Mesenchymal stem cell (in vitro differentiated cells and primary cell): ENCODE results near the gene ETF1.

ENCODE experiments used
- DNase-seq: peaks from one replicate; pipeline ENCODE4 v3.0.0-alpha.2; 2013
- H2AFZ ChIP-seq: one replicate; pipeline ENCODE4 v1.6.1; 2013; ENCODE audit warnings: low read depth, mild to moderate bottlenecking, control low read depth, inconsistent platforms, low read length, moderate library complexity
- H2AK5ac ChIP-seq: 2 replicates; pipeline ENCODE4 v1.6.1; 2013; ENCODE audit warnings: low read length, moderate library complexity, mild to moderate bottlenecking, inconsistent platforms; ENCODE audit not compliant: severe bottlenecking
- H2BK120ac ChIP-seq: one replicate; pipeline ENCODE4 v1.6.1; 2013; ENCODE audit warnings: low read depth, mild to moderate bottlenecking, inconsistent platforms, low read length, moderate library complexity
- H2BK12ac ChIP-seq, 2 experiments: one replicate each; pipeline ENCODE4 v1.6.1; 2013; ENCODE audit warnings: inconsistent platforms in 2 of 2, low read length in 2 of 2, mild to moderate bottlenecking in 2 of 2, moderate library complexity in 2 of 2, control low read depth in 1 of 2
- H2BK15ac ChIP-seq: one replicate; pipeline ENCODE4 v1.6.1; 2013; ENCODE audit warnings: mild to moderate bottlenecking, low read depth, inconsistent platforms; ENCODE audit not compliant: poor library complexity, severe bottlenecking
- H2BK5ac ChIP-seq: 2 replicates; pipeline ENCODE4 v1.6.1; 2013; ENCODE audit warnings: low read depth, mild to moderate bottlenecking, low read length, control low read depth, inconsistent platforms; ENCODE audit not compliant: poor library complexity, severe bottlenecking
- H3K14ac ChIP-seq, 2 experiments: one replicate each; pipeline ENCODE4 v1.6.1; 2013; ENCODE audit warnings: inconsistent platforms in 2 of 2, low read length in 2 of 2, control low read depth in 1 of 2, mild to moderate bottlenecking in 1 of 2, moderate library complexity in 1 of 2
- H3K18ac ChIP-seq, 2 experiments: one replicate each; pipeline ENCODE4 v1.6.1; 2013; ENCODE audit warnings: inconsistent platforms in 2 of 2, low read length in 2 of 2, control low read depth in 1 of 2, low read depth in 1 of 2, mild to moderate bottlenecking in 1 of 2
- H3K23ac ChIP-seq, 2 experiments: one replicate each; pipeline ENCODE4 v1.6.1; 2013; ENCODE audit warnings: inconsistent platforms in 2 of 2, low read length in 2 of 2, mild to moderate bottlenecking in 2 of 2, moderate library complexity in 2 of 2, control low read depth in 1 of 2
- H3K27ac ChIP-seq: 2 replicates; pipeline ENCODE4 v1.5.1; 2013; ENCODE audit warnings: mild to moderate bottlenecking, moderate library complexity, low read length, control low read depth, inconsistent platforms; ENCODE audit not compliant: poor library complexity, severe bottlenecking
- H3K27me3 ChIP-seq, 2 experiments: 2 replicates each; pipeline versions ENCODE4 v1.6.1 to v1.7.0; 2013; ENCODE audit warnings: low read length in 2 of 2, mild to moderate bottlenecking in 2 of 2, moderate library complexity in 2 of 2, control low read depth in 1 of 2, inconsistent platforms in 1 of 2; ENCODE audit not compliant: control insufficient read depth in 1 of 2, insufficient read depth in 1 of 2
- H3K36me3 ChIP-seq, 2 experiments: 2 replicates each; pipeline versions ENCODE4 v1.6.1 to v1.7.0; 2013; ENCODE audit warnings: low read length in 2 of 2, control low read depth in 1 of 2, inconsistent platforms in 1 of 2, low read depth in 1 of 2, mild to moderate bottlenecking in 1 of 2; ENCODE audit not compliant: insufficient read depth in 2 of 2, control insufficient read depth in 1 of 2
- H3K4ac ChIP-seq, 2 experiments: one replicate each; pipeline ENCODE4 v1.6.1; 2013; ENCODE audit warnings: inconsistent platforms in 2 of 2, low read length in 2 of 2, mild to moderate bottlenecking in 2 of 2, moderate library complexity in 2 of 2, control low read depth in 1 of 2, low read depth in 1 of 2
- H3K4me1 ChIP-seq: 2 replicates; pipeline ENCODE4 v1.6.1; 2013; ENCODE audit warnings: low read depth, low read length, control low read depth; ENCODE audit not compliant: control insufficient read depth, insufficient read depth
- H3K4me2 ChIP-seq: 2 replicates; pipeline ENCODE4 v1.6.1; 2013; ENCODE audit warnings: low read length, mild to moderate bottlenecking, inconsistent platforms; ENCODE audit not compliant: poor library complexity, severe bottlenecking
- H3K4me3 ChIP-seq, 2 experiments: 2 replicates each; pipeline versions ENCODE4 v1.5.1 to v1.7.0; 2013; ENCODE audit warnings: low read length in 2 of 2, mild to moderate bottlenecking in 2 of 2, control low read depth in 1 of 2, low read depth in 1 of 2; ENCODE audit not compliant: insufficient read depth in 1 of 2
- H3K79me1 ChIP-seq: replicated peaks from 2 replicates; pipeline ENCODE4 v1.6.1; 2013; ENCODE audit warnings: mild to moderate bottlenecking, control low read depth, low read length, inconsistent platforms; ENCODE audit not compliant: poor library complexity, severe bottlenecking
- H3K9ac ChIP-seq: 2 replicates; pipeline ENCODE4 v1.7.0; 2013; ENCODE audit warnings: mild to moderate bottlenecking, low read length, moderate library complexity
- H3K9me3 ChIP-seq: 2 replicates; pipeline ENCODE4 v1.7.0; 2013; ENCODE audit warnings: mild to moderate bottlenecking, low read length; ENCODE audit not compliant: control insufficient read depth
- H4K8ac ChIP-seq: one replicate; pipeline ENCODE4 v1.6.1; 2013; ENCODE audit warnings: inconsistent platforms, mild to moderate bottlenecking, low read length, moderate library complexity
- H4K91ac ChIP-seq: one replicate; pipeline ENCODE4 v1.6.1; 2013; ENCODE audit warnings: mild to moderate bottlenecking, low read length, inconsistent platforms
- WGBS: methylation state at CpG from one replicate; pipeline ENCODE4 v1.1.7; 2013; ENCODE audit warnings: mixed read lengths; 5-methylcytosine and 5-hydroxymethylcytosine counted together

Gene ETF1

DNA sequence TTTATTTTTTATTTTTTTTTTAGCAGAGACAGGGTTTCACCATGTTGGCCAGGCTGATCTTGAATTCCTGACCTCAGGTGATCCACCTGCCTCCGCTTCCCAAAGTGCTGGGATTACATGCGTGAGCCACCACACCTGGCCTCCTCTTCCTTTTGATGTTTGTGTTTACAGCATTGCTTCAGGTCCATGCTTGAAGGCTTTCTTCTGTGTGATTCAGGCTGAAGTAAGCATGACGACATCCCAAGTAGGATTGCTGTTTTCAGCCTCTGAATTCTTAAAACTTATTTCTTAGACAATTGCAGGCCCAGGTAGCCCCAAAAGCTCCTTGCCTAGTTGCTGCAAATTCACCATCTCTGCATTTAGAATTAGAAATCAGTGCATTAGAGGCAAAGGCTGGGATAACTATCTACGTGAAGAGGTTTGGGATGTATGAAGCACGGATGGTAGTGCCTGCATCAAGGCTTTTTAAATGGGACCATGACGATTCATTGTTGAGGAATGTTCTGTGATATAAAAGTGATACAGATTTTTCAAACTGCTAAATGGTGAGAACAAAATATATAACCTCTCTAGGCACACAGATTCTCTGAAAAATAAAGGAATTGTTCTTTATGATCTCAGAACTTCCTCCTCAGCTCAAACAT lies 3.0 kb upstream of the ETF1 start:
- peak overlapping the region; percentile 17 for H3K9ac ChIP-seq
- no peak overlapping the region for H3K23ac ChIP-seq
- no peak overlapping the region for H2BK5ac ChIP-seq
- DNase-seq, result peak; percentile 42
- H4K91ac ChIP-seq, result no peak overlapping the region
- H4K8ac ChIP-seq, result no peak overlapping the region
- H2BK12ac ChIP-seq, result no peak overlapping the region
- H3K27me3 ChIP-seq, result no peaks in the 10 kb centered on the region
- H3K79me1 ChIP-seq, result peaks cover 9% of the 10 kb centered on the region
- H2AFZ ChIP-seq, result no peak overlapping the region
- no peaks in the 10 kb centered on the region for H3K9me3 ChIP-seq
- 95% methylated on average over 5 of the region's 6 CpGs for WGBS
- no peak overlapping the region for H3K4me3 ChIP-seq
- H3K18ac ChIP-seq, result no peak overlapping the region
- no peak overlapping the region for H3K4ac ChIP-seq
- no peak overlapping the region for H2BK15ac ChIP-seq
- peaks cover 9% of the 10 kb centered on the region for H3K4me1 ChIP-seq
- peaks cover 0 to 2% of the 10 kb centered on the region in 2 experiments for H3K36me3 ChIP-seq
- no peak overlapping the region for H2AK5ac ChIP-seq
- H3K4me2 ChIP-seq, result no peak overlapping the region
- no peak overlapping the region for H2BK120ac ChIP-seq
- H3K14ac ChIP-seq, result no peak overlapping the region
- H3K27ac ChIP-seq, result no peak overlapping the region

- H3K23ac ChIP-seq, result peak overlapping the region in 1 of 2 experiments; percentile 5
- no peak overlapping the region for H4K91ac ChIP-seq
- peak overlapping the region in 1 of 2 experiments; percentile 8 for H3K18ac ChIP-seq
- H3K27ac ChIP-seq, result peak overlapping the region; percentile 93
- H3K4me3 ChIP-seq, result peak overlapping the region; percentile 29 to 89
- H2AFZ ChIP-seq, result no peak overlapping the region
- no peaks in the 10 kb centered on the region for H3K9me3 ChIP-seq
- peak overlapping the region; percentile 95 for H3K4me2 ChIP-seq
- H3K4me1 ChIP-seq, result peaks cover 9% of the 10 kb centered on the region
- H4K8ac ChIP-seq, result no peak overlapping the region
- H2BK120ac ChIP-seq, result no peak overlapping the region
- peak overlapping the region; percentile 100 for H3K9ac ChIP-seq
- 70% methylated on average over 16 of the region's 16 CpGs for WGBS
- DNase-seq, result peak; percentile 51
- peak overlapping the region in 1 of 2 experiments; percentile 29 for H2BK12ac ChIP-seq
- peaks cover 0 to 17% of the 10 kb centered on the region in 2 experiments for H3K36me3 ChIP-seq
- no peak overlapping the region for H2BK15ac ChIP-seq
- peak overlapping the region in 1 of 2 experiments; percentile 41 for H3K14ac ChIP-seq
- peak overlapping the region; percentile 67 for H2AK5ac ChIP-seq
- H2BK5ac ChIP-seq, result no peak overlapping the region
- peaks cover 9% of the 10 kb centered on the region for H3K79me1 ChIP-seq
- no peaks in the 10 kb centered on the region for H3K27me3 ChIP-seq
- H3K4ac ChIP-seq, result peak overlapping the region in 1 of 2 experiments; percentile 93
These were observed 1.4 kb upstream of the ETF1 start for GRCh38 chr5:138544181-138545134.

GRCh38 chr5:138543730-138544104 lies 681 bp upstream of the ETF1 start:
- Histone ChIP-seq H3K9me3 (no peaks in the 10 kb centered on the region), H3K27ac (peak overlapping the region; percentile 93), H3K14ac (peak overlapping the region in 1 of 2 experiments; percentile 68), H2BK5ac (peak overlapping the region; percentile 98), H3K9ac (peak overlapping the region; percentile 100), H3K4me2 (peak overlapping the region; percentile 95), H2BK12ac (peak overlapping the region in 1 of 2 experiments; percentile 59), H2AFZ (peak overlapping the region; percentile 93), H3K27me3 (no peaks in the 10 kb centered on the region), H3K4me3 (peak overlapping the region; percentile 77 to 89), H3K79me1 (peaks cover 6% of the 10 kb centered on the region), H3K18ac (peak overlapping the region; percentile 89 to 97), H3K36me3 (peaks cover 0 to 22% of the 10 kb centered on the region in 2 experiments), H2AK5ac (peak overlapping the region; percentile 94), H2BK15ac (peak overlapping the region; percentile 57), H4K8ac (peak overlapping the region; percentile 94), H3K4ac (peak overlapping the region; percentile 79 to 93), H2BK120ac (peak overlapping the region; percentile 78), H3K4me1 (peaks cover 9% of the 10 kb centered on the region), H4K91ac (peak overlapping the region; percentile 74), H3K23ac (peak overlapping the region in 1 of 2 experiments; percentile 46)
- no peak for DNase-seq
- under 1% methylated on average over 12 of the region's 12 CpGs for WGBS
